ENCODE measurements around the gene PATJ. TPM values are rescaled to one million over a fixed set of nuclear protein-coding genes. Genes with fewer than 3 reads are reported as not detected.

Gene PATJ
- total RNA-seq, 1 experiment from 2014 or later, result 57.9 TPM

DNA sequence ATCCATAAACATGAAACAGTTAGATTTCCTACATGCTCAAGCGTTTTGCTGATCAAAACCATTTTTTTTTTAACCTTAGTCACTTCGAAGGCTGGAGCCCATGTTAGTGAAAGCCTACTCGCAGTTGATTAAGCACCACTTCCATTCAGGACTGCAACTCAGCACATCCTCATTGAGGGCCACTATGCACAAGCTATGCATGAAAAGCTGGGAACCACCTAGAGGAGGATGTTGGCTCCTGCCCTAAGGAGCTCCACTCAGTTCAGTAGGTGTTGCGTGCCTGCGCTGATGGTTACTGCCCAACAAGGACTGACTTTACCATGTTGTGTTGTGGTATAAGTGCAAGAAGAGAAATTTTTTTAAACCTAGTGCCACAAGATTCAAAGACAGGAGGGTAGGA, 271.0 kb downstream of the PATJ start:
- peak overlapping the region; percentile 57 for H3K27ac Mint-ChIP-seq
- H3K9me3 Mint-ChIP-seq, result no peaks in the 10 kb centered on the region
- H3K27me3 Mint-ChIP-seq (ENCODE audit: low read depth), result no peaks in the 10 kb centered on the region
- CTCF ChIA-PET, result interaction anchor here (0.6 to 1.6 kb wide), 6 partner anchors 16 to 131 kb away, joined by 3 to 6 read pairs (median 4); no protein-coding TSS in a partner anchor
- ATAC-seq (peak; percentile 91), DNase-seq (ENCODE audit: low spot score) (no peak)
- POLR2A ChIA-PET, result interaction anchor here (1.2 kb wide), 1 partner anchor 23 kb away, joined by 3 read pairs; no protein-coding TSS in a partner anchor
- H3K36me3 Mint-ChIP-seq, result peaks cover 5% of the 10 kb centered on the region; the same call in 1 of the 2 replicates
- peaks cover 8% of the 10 kb centered on the region for H3K4me1 Mint-ChIP-seq
- H3K4me3 Mint-ChIP-seq, result no peak overlapping the region
- TF ChIP-seq GABPB1 (CRISPR knock-in tag; IDR thresholded peaks at IDR 0.05) (no peak), ZNF416 (CRISPR knock-in tag; IDR thresholded peaks at IDR 0.05) (no peak), ZNF671 (CRISPR knock-in tag; IDR thresholded peaks at IDR 0.05) (no peak), ZNF317 (CRISPR knock-in tag; IDR thresholded peaks at IDR 0.05; ENCODE audit: borderline replicate concordance, low read depth) (no peak), TCF7 (CRISPR knock-in tag; IDR thresholded peaks at IDR 0.05; ENCODE audit: low read depth) (no peak), NR2C2 (CRISPR knock-in tag; IDR thresholded peaks at IDR 0.05) (no peak), CDX4 (CRISPR knock-in tag; IDR thresholded peaks at IDR 0.05; ENCODE audit: borderline replicate concordance) (no peak), SP1 (CRISPR knock-in tag; conservative IDR thresholded peaks at IDR 0.05) (no peak), TP53 (CRISPR knock-in tag; IDR thresholded peaks at IDR 0.05) (no peak), ZNF219 (CRISPR knock-in tag; IDR thresholded peaks at IDR 0.05; ENCODE audit: borderline replicate concordance) (no peak), PRDM15 (CRISPR knock-in tag; IDR thresholded peaks at IDR 0.05) (no peak)
- TF ChIP-seq, protein P1, sequence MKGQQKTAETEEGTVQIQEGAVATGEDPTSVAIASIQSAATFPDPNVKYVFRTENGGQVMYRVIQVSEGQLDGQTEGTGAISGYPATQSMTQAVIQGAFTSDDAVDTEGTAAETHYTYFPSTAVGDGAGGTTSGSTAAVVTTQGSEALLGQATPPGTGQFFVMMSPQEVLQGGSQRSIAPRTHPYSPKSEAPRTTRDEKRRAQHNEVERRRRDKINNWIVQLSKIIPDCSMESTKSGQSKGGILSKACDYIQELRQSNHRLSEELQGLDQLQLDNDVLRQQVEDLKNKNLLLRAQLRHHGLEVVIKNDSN (CRISPR knock-in tag; IDR thresholded peaks at IDR 0.05), result no peak
- TF ChIP-seq, protein P2, sequence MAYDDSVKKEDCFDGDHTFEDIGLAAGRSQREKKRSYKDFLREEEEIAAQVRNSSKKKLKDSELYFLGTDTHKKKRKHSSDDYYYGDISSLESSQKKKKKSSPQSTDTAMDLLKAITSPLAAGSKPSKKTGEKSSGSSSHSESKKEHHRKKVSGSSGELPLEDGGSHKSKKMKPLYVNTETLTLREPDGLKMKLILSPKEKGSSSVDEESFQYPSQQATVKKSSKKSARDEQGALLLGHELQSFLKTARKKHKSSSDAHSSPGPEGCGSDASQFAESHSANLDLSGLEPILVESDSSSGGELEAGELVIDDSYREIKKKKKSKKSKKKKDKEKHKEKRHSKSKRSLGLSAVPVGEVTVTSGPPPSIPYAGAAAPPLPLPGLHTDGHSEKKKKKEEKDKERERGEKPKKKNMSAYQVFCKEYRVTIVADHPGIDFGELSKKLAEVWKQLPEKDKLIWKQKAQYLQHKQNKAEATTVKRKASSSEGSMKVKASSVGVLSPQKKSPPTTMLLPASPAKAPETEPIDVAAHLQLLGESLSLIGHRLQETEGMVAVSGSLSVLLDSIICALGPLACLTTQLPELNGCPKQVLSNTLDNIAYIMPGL (CRISPR knock-in tag; IDR thresholded peaks at IDR 0.05), result no peak
- TF ChIP-seq, protein P3, sequence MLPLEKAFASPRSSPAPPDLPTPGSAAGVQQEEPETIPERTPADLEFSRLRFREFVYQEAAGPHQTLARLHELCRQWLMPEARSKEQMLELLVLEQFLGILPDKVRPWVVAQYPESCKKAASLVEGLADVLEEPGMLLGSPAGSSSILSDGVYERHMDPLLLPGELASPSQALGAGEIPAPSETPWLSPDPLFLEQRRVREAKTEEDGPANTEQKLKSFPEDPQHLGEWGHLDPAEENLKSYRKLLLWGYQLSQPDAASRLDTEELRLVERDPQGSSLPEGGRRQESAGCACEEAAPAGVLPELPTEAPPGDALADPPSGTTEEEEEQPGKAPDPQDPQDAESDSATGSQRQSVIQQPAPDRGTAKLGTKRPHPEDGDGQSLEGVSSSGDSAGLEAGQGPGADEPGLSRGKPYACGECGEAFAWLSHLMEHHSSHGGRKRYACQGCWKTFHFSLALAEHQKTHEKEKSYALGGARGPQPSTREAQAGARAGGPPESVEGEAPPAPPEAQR (CRISPR knock-in tag; IDR thresholded peaks at IDR 0.05), result no peak
- TF ChIP-seq, protein P4, sequence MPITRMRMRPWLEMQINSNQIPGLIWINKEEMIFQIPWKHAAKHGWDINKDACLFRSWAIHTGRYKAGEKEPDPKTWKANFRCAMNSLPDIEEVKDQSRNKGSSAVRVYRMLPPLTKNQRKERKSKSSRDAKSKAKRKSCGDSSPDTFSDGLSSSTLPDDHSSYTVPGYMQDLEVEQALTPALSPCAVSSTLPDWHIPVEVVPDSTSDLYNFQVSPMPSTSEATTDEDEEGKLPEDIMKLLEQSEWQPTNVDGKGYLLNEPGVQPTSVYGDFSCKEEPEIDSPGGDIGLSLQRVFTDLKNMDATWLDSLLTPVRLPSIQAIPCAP (CRISPR knock-in tag; IDR thresholded peaks at IDR 0.05), result no peak

DNA sequence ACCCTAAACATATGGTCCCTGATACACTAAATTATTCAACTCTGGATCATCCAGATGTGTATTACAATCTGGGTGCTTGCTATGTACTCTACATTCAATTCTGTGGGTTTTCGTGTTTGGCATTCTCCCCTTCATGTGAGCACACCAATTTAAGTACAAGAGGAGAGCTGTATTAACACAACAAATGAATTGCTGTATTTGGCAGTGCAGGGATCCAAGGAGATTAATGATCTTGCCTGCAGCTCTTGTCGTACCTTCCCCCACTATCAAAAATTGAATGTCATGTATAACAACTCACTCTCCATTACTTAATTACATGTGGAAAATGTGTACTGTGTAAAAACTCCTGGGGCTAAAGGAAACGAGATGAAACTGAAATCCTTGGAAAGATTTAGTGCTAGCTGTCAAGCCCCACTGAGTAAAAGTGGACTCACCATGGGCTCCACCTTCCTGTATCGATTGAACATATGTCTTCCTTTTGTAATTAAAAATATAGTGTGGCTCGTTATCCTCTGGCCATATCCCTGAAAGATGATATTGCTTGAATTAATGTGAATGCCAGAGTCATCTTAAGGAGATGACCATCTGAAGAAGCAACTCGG, 280.2 kb downstream of the PATJ start:
- POLR2A ChIA-PET, result no interaction called here
- TF ChIP-seq NR2C2 (CRISPR knock-in tag; IDR thresholded peaks at IDR 0.05) (no peak), NFE2L1 (CRISPR knock-in tag; IDR thresholded peaks at IDR 0.05) (no peak), MXD4 (CRISPR knock-in tag; IDR thresholded peaks at IDR 0.05; ENCODE audit: borderline replicate concordance) (no peak), ZNF219 (CRISPR knock-in tag; IDR thresholded peaks at IDR 0.05; ENCODE audit: borderline replicate concordance) (no peak), MYBL2 (CRISPR knock-in tag; IDR thresholded peaks at IDR 0.05) (no peak), FOXP1 (CRISPR knock-in tag; IDR thresholded peaks at IDR 0.05; ENCODE audit: borderline replicate concordance) (no peak), ZNF416 (CRISPR knock-in tag; IDR thresholded peaks at IDR 0.05) (no peak), ZNF263 (CRISPR knock-in tag; IDR thresholded peaks at IDR 0.05; ENCODE audit: low read depth) (no peak), CREB1 (CRISPR knock-in tag; IDR thresholded peaks at IDR 0.05) (no peak), FOXJ3 (CRISPR knock-in tag; IDR thresholded peaks at IDR 0.05; ENCODE audit: borderline replicate concordance) (no peak), EMX1 (CRISPR knock-in tag; IDR thresholded peaks at IDR 0.05) (no peak), SMAD4 (CRISPR knock-in tag; IDR thresholded peaks at IDR 0.05) (no peak)
- TF ChIP-seq, protein P4 (CRISPR knock-in tag; IDR thresholded peaks at IDR 0.05), result no peak
- TF ChIP-seq, protein P1 (CRISPR knock-in tag; IDR thresholded peaks at IDR 0.05), result no peak

More for the DNA sequence above, 280.2 kb downstream of the PATJ start:
- H3K4me3 Mint-ChIP-seq, result no peak overlapping the region
- peak; percentile 72 for ATAC-seq
- DNase-seq (ENCODE audit: low spot score), result no peak
- H3K36me3 Mint-ChIP-seq, result peaks cover 8% of the 10 kb centered on the region; the same call in 1 of the 2 replicates
- CTCF ChIA-PET, result interaction anchor here (1.3 kb wide), 2 partner anchors 60 to 122 kb away, joined by 3 to 4 read pairs; no protein-coding TSS in a partner anchor
- H3K27ac Mint-ChIP-seq, result no peak overlapping the region
- no peaks in the 10 kb centered on the region for H3K9me3 Mint-ChIP-seq
- peaks cover 21% of the 10 kb centered on the region for H3K4me1 Mint-ChIP-seq
- H3K27me3 Mint-ChIP-seq (ENCODE audit: low read depth), result no peaks in the 10 kb centered on the region

Measured in WTC11 (cell line).